ENCODE results near the gene TPGS1. TPM values are rescaled to one million over a fixed set of nuclear protein-coding genes. Genes with fewer than 3 reads are reported as not detected.

TPGS1 gene
- total RNA-seq, 4 donors from 2014 or later: 29.5 to 64.7 (median 35.6) TPM

DNA sequence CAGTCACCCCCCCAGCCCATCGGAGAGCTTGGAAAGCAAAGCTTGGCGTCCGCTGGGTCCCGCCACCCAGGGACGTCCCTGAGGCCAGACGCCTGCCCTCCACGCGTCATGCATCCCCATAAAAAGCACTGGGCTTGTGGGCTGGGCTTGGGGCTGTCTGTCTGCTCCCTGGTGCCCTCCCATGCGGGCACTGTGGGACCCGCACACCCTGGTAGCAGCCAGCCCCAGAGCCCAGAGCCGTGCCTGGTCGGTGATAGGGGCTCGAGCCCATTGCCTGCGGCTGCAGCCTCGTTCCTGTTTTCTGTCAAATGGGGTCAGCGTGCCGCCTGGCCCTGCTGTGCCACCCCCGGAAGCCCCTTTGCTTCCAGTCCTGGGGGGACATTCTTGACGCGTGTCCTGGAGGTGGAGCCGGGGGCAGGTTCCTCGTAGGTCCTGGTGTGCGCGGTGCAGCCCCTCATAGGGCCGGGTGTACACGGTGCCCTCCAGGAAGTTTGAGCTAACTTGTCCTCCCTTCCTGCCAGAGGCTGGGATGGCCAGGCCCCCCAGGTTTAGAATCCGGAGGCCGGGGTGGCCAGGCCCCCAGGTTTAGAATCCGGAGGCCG lies 32.2 kb downstream of the TPGS1 start:
- TF ChIP-seq CTCF (IDR thresholded peaks at IDR 0.05 in 4 of 5, conservative IDR thresholded peaks at IDR 0.05 in 1 of 5) (no peak), POLR2A (IDR thresholded peaks at IDR 0.05) (no peak)
- intact Hi-C loops (cut with DNase I; ENCODE audit: low total_unique reads): no loop called here
- H3K27ac ChIP-seq: peak overlapping the region in 1 of 4 donors; percentile 51
- H3K9me3 ChIP-seq: no peaks in the 10 kb centered on the region
- ATAC-seq (no peak), DNase-seq (no peak)
- peaks cover 10% of the 10 kb centered on the region in 2 donors for H3K4me1 ChIP-seq
- no peaks in the 10 kb centered on the region for H3K27me3 ChIP-seq
- H3K36me3 ChIP-seq: peaks cover 0 to 52% of the 10 kb centered on the region in 2 donors
- no peak overlapping the region for H3K4me3 ChIP-seq
- in situ Hi-C loops (cut with MboI; ENCODE audit: low sequenced_read_pairs in 4 of 4): no loop called here

- in situ Hi-C loops (cut with MboI; ENCODE audit: low sequenced_read_pairs in 4 of 4) (no loop called here), intact Hi-C loops (cut with DNase I; ENCODE audit: low total_unique reads) (no loop called here)
- DNase-seq: no peak
These were observed 33.8 kb downstream of the TPGS1 start for GRCh38 chr19:540867-541637.

GRCh38 chr19:541699-542098 lies 34.4 kb downstream of the TPGS1 start:
- Histone ChIP-seq H3K27me3 (no peaks in the 10 kb centered on the region), H3K27ac (no peak overlapping the region), H3K4me3 (no peak overlapping the region), H3K36me3 (peaks cover 0 to 38% of the 10 kb centered on the region in 2 donors), H3K4me1 (no peaks in the 10 kb centered on the region), H3K9me3 (no peaks in the 10 kb centered on the region)
- no peak for ATAC-seq
- intact Hi-C loops (cut with DNase I; ENCODE audit: low total_unique reads): no loop called here
- TF ChIP-seq CTCF (IDR thresholded peaks at IDR 0.05 in 4 of 5, conservative IDR thresholded peaks at IDR 0.05 in 1 of 5) (no peak), POLR2A (IDR thresholded peaks at IDR 0.05) (no peak)
- DNase-seq: no peak
- in situ Hi-C loops (cut with MboI; ENCODE audit: low sequenced_read_pairs in 4 of 4): no loop called here

More at GRCh38 chr19:540867-541637, 33.8 kb downstream of the TPGS1 start:
- H3K27me3 ChIP-seq: no peaks in the 10 kb centered on the region
- H3K36me3 ChIP-seq: peaks cover 0 to 45% of the 10 kb centered on the region in 2 donors
- no peak for ATAC-seq
- no peak overlapping the region for H3K4me3 ChIP-seq
- TF ChIP-seq POLR2A (IDR thresholded peaks at IDR 0.05) (no peak), CTCF (IDR thresholded peaks at IDR 0.05 in 4 of 5, conservative IDR thresholded peaks at IDR 0.05 in 1 of 5) (no peak)
- H3K4me1 ChIP-seq: no peaks in the 10 kb centered on the region
- no peak overlapping the region for H3K27ac ChIP-seq
- no peaks in the 10 kb centered on the region for H3K9me3 ChIP-seq

DNA sequence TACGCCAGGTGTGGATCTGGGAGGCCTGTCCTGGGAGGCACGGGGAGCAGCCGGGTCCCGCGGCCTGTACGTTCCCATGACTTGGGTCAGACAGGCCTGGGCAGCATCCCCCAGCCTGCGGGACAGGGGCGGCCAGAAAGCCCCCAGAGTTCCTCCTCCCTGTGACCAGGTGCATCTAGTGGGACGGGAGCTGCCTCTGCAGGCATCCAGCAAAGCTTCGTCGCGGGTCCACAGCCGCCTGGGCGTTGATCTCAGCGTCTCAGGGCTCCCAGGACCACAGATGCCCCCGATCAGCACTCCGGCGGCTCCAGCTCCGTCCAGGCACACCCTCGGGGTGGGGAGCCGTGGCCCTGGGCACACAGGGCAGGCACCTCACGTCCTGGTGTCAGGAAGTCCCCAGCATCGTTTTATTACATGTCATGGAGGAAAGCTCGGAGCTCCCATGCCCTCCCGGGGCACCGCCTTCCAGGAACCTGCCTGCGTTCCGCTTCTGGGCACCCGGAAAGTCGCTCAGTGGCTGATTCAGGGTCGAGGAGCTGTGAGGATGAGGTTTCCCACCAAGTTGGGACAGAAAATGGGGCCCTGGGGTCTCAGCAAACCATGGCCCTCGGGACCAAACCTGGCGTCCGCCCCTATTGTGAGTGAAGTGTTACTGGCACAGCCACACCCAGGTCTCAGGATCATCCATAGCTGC lies 35.0 kb downstream of the TPGS1 start:
- H3K36me3 ChIP-seq: peaks cover 0 to 33% of the 10 kb centered on the region in 2 donors
- intact Hi-C loops (cut with DNase I; ENCODE audit: low total_unique reads): no loop called here
- in situ Hi-C loops (cut with MboI; ENCODE audit: low sequenced_read_pairs in 4 of 4): no loop called here
- ATAC-seq: no peak
- no peak for DNase-seq
- H3K4me3 ChIP-seq: no peak overlapping the region
- no peak for TF ChIP-seq POLR2A (IDR thresholded peaks at IDR 0.05)
- TF ChIP-seq CTCF (IDR thresholded peaks at IDR 0.05 in 4 of 5, conservative IDR thresholded peaks at IDR 0.05 in 1 of 5): no peak
- H3K9me3 ChIP-seq: no peaks in the 10 kb centered on the region
- H3K27ac ChIP-seq: no peak overlapping the region
- H3K27me3 ChIP-seq: no peaks in the 10 kb centered on the region
- no peaks in the 10 kb centered on the region for H3K4me1 ChIP-seq

Data from gastrocnemius medialis (tissue), 4 donors.